Measurements from ENCODE around the gene RBM6. TPM values are rescaled to one million over a fixed set of nuclear protein-coding genes. Genes with fewer than 3 reads are reported as not detected.
A peak's percentile ranks its signal among the peaks of the same experiment; 100 is the strongest.

Gene RBM6
- total and polyA plus RNA-seq, 9 of the 15 experiments (the other 6 are each of a cell fraction or from before 2014, with no cell fraction given): 19.9 to 82.2 (median 57.8) TPM

DNA sequence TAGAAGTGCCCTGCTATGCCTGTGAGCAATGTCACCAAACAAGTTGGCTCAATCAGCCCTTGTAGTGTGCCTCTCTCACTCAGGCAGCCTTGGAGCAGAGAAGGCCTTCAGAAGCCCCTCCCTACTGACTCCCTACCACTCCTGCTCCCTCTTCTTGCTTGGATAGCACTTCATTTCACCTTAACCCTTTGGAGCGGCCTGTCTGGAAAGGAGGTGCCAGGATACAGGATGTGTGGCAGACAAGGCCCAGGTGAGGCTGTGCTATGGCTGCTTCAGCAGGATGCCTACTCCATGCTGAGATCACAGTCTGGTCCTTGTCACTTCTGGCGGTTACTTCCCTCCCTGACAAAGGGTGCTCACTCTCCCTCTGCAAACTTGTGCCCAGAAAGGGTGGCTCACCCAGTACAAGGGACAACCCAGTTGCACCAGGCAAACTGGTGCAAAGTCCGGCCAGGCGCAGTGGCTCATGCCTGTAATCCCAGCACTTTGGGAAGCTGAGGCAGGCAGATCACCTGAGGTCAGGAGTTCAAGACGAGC is 11.4 kb upstream of the RBM6 start:
- H3K79me2 ChIP-seq (ENCODE audit: control insufficient read depth, insufficient read depth, low read length): peaks cover 29% of the 10 kb centered on the region
- peak overlapping the region; percentile 97 for H3K4me2 ChIP-seq (ENCODE audit: insufficient read depth, low read length)
- peaks cover 2% of the 10 kb centered on the region for H3K9me1 ChIP-seq (ENCODE audit: control insufficient read depth, insufficient read depth, low read length)
- FAIRE-seq (no peak), DNase-seq (ENCODE audit: extremely low read depth in 1 of 4, low spot score in 3 of 4) (no peak), ATAC-seq (no peak)
- peak overlapping the region; percentile 62 for H3K4me3 ChIP-seq
- intact Hi-C loops (cut with micrococcal nuclease): loop anchor here (5.0 kb wide), 1 partner anchor 159 kb away; the partner anchor contains the start of gene RBM5
- in situ Hi-C loops (cut with MboI): no loop called here
- H3K27ac ChIP-seq (ENCODE audit: extremely low read depth, low read depth, low read length): no peak overlapping the region; the same call in 2 of the 3 replicates
- no TSS peak for BruUV-seq (replicated peaks)
- H3K9ac ChIP-seq (ENCODE audit: insufficient read depth in 1 of 2, low read depth in 2 of 2, low read length in 2 of 2): peak overlapping the region; percentile 34 to 89
- H4K20me1 ChIP-seq (replicated peaks; ENCODE audit: control insufficient read depth, insufficient read depth, low read length): no peaks in the 10 kb centered on the region
- POLR2A ChIA-PET: interaction anchor here (1.6 to 4.1 kb wide), 2 partner anchors 12 to 21 kb away, joined by 10 to 38 read pairs; partner anchors contain the start of gene RBM6
- peaks cover 22 to 33% of the 10 kb centered on the region in 2 experiments for H3K4me1 ChIP-seq (replicated peaks in 1 of 2; ENCODE audit: control insufficient read depth in 2 of 2, insufficient read depth in 2 of 2, low read length in 2 of 2)
- 0 out of 2 replicates have a peak overlapping the region, but pooled peaks have one; percentile 16 for H2AFZ ChIP-seq (ENCODE audit: low read depth, low read length)
- H3K27me3 ChIP-seq (ENCODE audit: control insufficient read depth in 2 of 2, insufficient read depth in 2 of 2, low read length in 2 of 2): no peaks in the 10 kb centered on the region
- no peaks in the 10 kb centered on the region for H3K9me3 ChIP-seq (replicated peaks; ENCODE audit: control insufficient read depth, insufficient read depth, low read depth, low read length)
- peaks cover 9% of the 10 kb centered on the region; the same call in 2 of the 3 replicates for H3K36me3 ChIP-seq (ENCODE audit: control insufficient read depth, insufficient read depth, low read length)
- CTCF ChIA-PET (ENCODE audit: low intra/inter-chr PET ratio): no interaction called here
- WGBS (ENCODE audit: insufficient coverage, low coverage, missing lambda C conversion rate): 78% methylated on average over 4 of the region's 5 CpGs
- TF ChIP-seq MCM3 (IDR thresholded peaks at IDR 0.05) (no peak), YY1 (IDR thresholded peaks at IDR 0.05; ENCODE audit: borderline replicate concordance in 1 of 3, control insufficient read depth in 1 of 3, extremely low read depth in 1 of 3, insufficient read depth in 3 of 3, insufficient read length in 1 of 3, insufficient replicate concordance in 2 of 3, low read depth in 1 of 3, low read length in 2 of 3) (peak in 1 of 3 experiments; percentile 61), ZC3H4 (CRISPR knock-in tag; IDR thresholded peaks at IDR 0.05; ENCODE audit: borderline replicate concordance) (peak; percentile 61; the same call in 1 of the 2 replicates), MIER1 (IDR thresholded peaks at IDR 0.05; ENCODE audit: low read depth) (no peak), NR2C1 (IDR thresholded peaks at IDR 0.05) (no peak), NR2C1 (tag; IDR thresholded peaks at IDR 0.05) (no peak), STAG1 (CRISPR knock-in tag; IDR thresholded peaks at IDR 0.05; ENCODE audit: borderline replicate concordance) (0 out of 2 replicates have a peak, but pooled peaks have one; percentile 36), ZFP30 (CRISPR knock-in tag; IDR thresholded peaks at IDR 0.05; ENCODE audit: borderline replicate concordance) (no peak), POLR3A (IDR thresholded peaks at IDR 0.05; ENCODE audit: borderline replicate concordance, extremely low read depth, insufficient read depth, insufficient read length) (no peak), SNRNP70 (optimal IDR thresholded peaks at IDR 0.05; ENCODE audit: low read depth, low read length) (no peak), ZNF589 (CRISPR knock-in tag; IDR thresholded peaks at IDR 0.05; ENCODE audit: low read depth) (no peak)
- TF ChIP-seq, protein P1, sequence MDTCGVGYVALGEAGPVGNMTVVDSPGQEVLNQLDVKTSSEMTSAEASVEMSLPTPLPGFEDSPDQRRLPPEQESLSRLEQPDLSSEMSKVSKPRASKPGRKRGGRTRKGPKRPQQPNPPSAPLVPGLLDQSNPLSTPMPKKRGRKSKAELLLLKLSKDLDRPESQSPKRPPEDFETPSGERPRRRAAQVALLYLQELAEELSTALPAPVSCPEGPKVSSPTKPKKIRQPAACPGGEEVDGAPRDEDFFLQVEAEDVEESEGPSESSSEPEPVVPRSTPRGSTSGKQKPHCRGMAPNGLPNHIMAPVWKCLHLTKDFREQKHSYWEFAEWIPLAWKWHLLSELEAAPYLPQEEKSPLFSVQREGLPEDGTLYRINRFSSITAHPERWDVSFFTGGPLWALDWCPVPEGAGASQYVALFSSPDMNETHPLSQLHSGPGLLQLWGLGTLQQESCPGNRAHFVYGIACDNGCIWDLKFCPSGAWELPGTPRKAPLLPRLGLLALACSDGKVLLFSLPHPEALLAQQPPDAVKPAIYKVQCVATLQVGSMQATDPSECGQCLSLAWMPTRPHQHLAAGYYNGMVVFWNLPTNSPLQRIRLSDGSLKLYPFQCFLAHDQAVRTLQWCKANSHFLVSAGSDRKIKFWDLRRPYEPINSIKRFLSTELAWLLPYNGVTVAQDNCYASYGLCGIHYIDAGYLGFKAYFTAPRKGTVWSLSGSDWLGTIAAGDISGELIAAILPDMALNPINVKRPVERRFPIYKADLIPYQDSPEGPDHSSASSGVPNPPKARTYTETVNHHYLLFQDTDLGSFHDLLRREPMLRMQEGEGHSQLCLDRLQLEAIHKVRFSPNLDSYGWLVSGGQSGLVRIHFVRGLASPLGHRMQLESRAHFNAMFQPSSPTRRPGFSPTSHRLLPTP (IDR thresholded peaks at IDR 0.05; ENCODE audit: borderline replicate concordance, extremely low read depth, insufficient read length): no peak
- TF ChIP-seq, protein P2, sequence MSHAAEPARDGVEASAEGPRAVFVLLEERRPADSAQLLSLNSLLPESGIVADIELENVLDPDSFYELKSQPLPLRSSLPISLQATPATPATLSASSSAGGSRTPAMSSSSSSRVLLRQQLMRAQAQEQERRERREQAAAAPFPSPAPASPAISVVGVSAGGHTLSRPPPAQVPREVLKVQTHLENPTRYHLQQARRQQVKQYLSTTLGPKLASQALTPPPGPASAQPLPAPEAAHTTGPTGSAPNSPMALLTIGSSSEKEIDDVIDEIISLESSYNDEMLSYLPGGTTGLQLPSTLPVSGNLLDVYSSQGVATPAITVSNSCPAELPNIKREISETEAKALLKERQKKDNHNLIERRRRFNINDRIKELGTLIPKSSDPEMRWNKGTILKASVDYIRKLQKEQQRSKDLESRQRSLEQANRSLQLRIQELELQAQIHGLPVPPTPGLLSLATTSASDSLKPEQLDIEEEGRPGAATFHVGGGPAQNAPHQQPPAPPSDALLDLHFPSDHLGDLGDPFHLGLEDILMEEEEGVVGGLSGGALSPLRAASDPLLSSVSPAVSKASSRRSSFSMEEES (CRISPR knock-in tag; IDR thresholded peaks at IDR 0.05): no peak
